Measurements from ENCODE around the gene DEDD.
A peak's percentile ranks its signal among the peaks of the same experiment; 100 is the strongest.

DEDD gene

GRCh38 chr1:161162806-161163205 lies 30.3 kb upstream of the DEDD start:
- no peak for DNase-seq

- no peak for DNase-seq
Observed at GRCh38 chr1:161162052-161162451, 29.6 kb upstream of the DEDD start.

- DNase-seq = no peak
Observed at GRCh38 chr1:161161652-161162051, 29.2 kb upstream of the DEDD start.

- no peak for DNase-seq
Observed at GRCh38 chr1:161160671-161161145, 28.2 kb upstream of the DEDD start.

DNA sequence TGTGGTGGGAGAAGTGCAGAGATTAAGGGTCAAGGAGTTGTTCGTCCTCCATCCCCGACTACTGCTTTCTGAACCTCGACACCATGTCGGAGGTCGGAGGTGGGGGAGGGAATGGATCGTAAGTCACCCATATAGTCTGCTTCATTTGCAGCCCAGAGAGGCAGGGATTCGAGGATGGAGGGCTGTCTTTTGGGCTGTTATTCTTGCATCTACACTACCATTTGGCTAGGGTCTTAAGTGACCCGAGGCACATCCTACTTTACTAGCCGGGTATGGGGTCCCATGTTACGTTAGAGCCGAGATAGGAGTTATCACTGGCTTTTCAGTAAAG lies 27.4 kb upstream of the DEDD start:
- no peak for DNase-seq

DNA sequence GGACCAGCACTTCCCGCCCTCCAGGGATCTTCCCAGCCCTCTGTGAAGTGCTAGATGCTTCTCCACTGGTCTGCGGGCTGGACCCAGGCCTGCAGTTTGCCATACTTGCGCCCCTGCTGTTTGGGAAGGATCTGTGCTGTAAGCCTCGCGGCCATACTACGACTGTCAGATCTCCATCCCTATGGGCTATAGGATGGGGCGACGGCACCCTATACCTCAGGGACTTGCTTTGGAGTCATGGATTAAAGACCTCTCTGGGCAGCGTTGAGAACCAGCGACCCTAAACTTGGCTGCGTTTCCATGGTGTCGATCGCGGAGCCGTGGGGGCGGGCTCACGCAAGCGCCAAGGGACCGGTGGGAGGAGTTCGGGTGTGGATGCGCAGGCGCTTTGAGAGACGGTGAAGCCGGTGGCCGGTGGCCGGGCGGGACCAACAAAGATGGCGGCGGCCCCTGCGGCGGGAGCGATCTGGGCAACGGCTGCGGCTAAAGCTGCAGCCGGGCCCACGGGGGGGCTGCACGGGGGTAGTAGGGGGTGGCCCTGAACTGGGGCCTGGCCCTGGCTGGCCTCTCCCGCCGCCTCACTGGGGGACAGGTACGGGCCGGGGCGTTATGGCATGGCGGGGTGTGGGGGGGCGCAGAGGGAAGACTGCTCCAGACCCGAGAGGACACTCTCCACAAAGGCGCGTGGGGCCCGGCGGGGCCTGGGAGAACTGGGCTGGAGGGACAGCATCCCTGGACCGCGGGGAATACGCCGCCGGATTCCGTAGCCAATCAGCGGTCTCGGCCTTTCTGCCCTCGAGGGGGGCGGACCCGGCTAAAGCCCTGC lies 26.8 kb upstream of the DEDD start, which contains the start of gene USP21:
Gene USP21, plus strand, starts transcription at position 414 of the 826 bp plus-strand sequence. CDS start 1,141 bp downstream, outside the sequence.
- DNase-seq = peak; percentile 86

GRCh38 chr1:161158316-161159010 lies 26.0 kb upstream of the DEDD start:
- DNase-seq = no peak

- no peak for DNase-seq
Observed at GRCh38 chr1:161157867-161158266, 25.4 kb upstream of the DEDD start.

DNA sequence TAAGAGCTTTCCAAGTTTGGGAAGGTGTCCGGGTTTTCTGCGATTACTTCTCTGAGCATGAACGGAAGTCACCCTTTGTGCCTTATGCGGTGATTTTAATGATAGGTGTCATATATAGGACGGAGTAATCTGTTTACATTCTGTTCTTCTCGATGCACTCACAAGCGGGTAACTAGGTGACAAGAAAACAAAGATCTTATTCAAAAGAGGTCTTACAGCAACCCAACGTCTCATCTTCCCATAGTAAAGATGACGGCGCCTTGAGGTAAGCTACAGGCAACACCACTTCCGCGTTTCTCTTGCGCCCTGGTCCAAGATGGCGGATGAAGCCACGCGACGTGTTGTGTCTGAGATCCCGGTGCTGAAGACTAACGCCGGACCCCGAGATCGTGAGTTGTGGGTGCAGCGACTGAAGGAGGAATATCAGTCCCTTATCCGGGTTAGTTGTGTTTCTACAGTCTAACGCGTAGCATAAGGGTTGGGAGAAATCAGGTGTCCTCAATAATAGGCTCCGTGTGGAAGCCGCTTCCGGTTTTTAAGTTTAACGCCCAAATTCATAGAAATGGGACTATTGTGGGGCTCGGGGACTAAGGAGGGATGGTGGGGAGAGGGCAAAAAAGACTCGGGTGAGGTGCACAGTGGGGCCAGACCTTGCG lies 21.3 kb upstream of the DEDD start, which contains the start of gene UFC1:
Gene UFC1, plus strand, starts transcription at position 297 of the 656 bp plus-strand sequence. Its CDS starts 20 bp downstream, at position 317.
- DNase-seq = peak; percentile 91

- no peak for DNase-seq
Observed at GRCh38 chr1:161153176-161153575, 20.7 kb upstream of the DEDD start.

- DNase-seq = no peak
Observed at GRCh38 chr1:161145832-161146231, 13.4 kb upstream of the DEDD start.

DNA sequence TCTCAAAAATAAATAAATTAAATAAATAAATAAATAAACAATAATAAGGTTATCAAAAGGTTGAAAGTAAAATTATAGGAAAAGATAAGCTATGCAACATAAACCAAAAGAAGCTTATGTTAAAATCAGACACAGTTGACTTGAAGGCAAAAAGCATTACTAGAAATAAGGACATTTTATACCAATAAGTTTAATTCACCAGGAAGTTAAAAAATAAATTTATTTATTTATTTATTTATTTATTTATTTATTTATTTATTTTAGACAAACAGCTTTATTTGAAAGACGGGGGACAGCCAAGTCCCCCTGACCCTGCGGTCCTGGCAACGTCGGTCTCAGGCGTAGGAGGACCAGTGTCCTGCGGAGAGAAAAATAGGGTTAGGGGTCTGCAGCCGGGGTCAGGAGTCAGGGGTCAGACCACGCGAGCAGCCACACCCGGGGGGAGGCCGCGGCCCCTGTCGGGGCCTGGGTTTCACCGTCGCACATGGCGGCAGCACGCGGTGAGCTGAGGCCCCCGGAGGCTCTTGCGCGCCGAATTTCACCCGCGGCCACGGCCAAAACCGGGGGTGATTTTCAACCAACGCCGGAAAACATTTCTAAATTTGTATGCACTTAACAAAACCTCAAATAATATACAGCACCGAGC lies 8.4 kb upstream of the DEDD start:
- no peak for DNase-seq

DNA sequence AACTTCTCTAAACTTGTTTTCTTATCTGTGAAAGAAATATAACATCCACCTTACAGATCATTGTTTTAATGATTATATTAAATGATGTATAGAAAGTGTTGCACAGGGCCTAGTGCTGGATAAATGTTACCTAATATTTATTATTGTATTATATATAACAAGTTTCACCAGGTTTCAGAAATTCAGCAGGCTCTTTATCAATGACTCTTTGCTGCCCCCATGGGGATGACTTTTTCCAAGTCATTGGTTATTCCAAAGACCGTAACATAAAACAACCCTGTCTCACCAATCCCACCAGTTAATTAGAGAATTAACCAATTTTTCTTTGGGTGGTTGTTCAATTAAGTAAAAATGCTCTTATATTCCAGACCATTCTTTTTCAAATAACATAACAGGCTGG lies 7.3 kb upstream of the DEDD start:
- DNase-seq = peak; percentile 42

DNA sequence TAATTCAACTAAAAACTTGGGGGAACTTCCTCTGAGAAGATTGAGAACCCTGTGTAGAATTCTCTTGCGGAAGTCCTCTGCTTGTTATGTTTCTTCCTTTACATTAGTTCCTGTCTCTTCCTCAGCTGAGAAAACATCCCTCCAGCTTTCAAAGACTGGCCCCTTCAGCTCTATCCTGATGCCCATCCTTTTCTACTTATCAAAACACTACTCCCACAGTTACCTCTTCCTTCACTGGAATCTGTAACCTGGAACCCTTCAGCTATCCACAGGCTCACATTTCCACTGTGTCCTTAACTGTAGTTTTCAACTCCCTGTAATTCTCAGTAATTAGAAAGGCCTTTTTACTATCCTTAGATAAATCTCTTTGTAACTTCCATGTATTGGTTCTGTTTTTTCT lies 6.0 kb upstream of the DEDD start:
- DNase-seq = no peak

- no peak for DNase-seq
Observed at GRCh38 chr1:161137881-161138280, 5.4 kb upstream of the DEDD start.

- DNase-seq = no peak
Observed at GRCh38 chr1:161133220-161133740, 813 bp upstream of the DEDD start.

DNA sequence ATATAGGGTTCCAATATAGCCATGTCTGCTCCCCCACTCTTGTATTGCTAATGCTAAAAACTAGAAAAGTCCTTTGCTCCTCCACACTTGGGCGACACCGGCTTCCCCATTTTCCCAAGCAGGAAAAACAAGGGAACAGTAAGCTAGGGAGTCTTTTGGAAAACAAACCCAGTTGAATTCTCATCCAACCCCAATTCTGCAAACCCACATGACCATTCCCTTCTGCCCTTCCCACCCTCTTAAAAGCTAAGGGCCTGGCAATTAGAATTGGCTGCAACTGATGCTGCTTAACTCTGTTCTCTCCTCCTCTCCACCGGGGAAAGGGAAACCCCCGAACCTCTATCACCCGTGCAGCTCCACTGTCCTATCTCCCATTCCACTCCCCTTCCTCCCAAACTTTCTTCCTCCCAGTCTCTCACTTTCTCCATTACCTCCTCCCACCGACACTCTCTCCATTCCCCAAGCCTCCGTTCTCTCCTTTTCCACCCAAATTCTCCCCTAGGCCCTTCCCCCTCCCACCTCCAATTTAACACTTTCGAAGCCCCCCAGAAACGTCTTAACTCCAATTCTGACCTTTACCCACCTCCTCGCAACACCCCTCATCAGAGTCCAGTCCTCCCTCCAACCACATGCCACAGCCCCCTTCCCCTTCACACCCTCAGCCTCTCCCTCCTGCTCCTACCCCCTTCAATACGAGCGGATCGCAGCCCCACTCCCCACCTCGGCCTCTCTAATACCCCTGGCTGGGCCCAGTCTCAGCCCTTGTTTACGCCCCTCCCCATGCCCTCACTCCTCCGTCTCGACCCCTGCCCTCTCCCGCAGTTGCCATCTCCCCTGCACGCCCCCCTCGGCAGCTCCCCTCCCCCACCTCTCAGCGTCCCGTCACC lies 701 bp downstream of the DEDD start:
- DNase-seq = no peak

DNA sequence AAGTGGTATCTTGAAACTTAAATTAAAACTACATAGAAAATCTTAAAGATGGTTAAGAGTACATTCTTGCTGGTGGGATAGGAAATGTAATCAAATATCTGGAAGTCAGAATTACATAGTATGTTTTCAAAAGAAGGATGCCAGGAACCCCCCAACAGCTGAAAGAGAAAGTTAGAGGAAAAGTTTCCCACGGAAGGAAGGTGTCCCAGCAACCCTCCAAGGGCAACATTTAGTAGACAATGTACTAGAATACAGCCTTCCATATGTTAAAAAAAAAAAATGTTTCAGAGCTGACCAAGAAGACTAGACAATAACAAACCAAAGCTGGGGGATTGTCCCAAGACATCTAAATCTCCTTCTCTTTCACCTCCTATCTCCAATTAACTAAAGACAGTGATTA lies 2.2 kb downstream of the DEDD start:
- no peak for DNase-seq

- no peak for DNase-seq
Observed at GRCh38 chr1:161128591-161129420, 3.7 kb downstream of the DEDD start.

GRCh38 chr1:161127649-161128048 lies 4.8 kb downstream of the DEDD start:
- no peak for DNase-seq

GRCh38 chr1:161122967-161123366 lies 9.5 kb downstream of the DEDD start:
- no peak for DNase-seq
